ENCODE measurements around the gene CBLB. TPM values are rescaled to one million over a fixed set of nuclear protein-coding genes. Genes with fewer than 3 reads are reported as not detected.

CBLB gene
- total and polyA plus RNA-seq, 9 of the 15 experiments (the other 6 are each of a cell fraction or from before 2014, with no cell fraction given) = 1.8 to 8.1 (median 5.3) TPM

- TF ChIP-seq SMAD2 (IDR thresholded peaks at IDR 0.05; ENCODE audit: low read depth, low read length) (no peak), PHTF2 (CRISPR knock-in tag; IDR thresholded peaks at IDR 0.05) (no peak), CSDE1 (IDR thresholded peaks at IDR 0.05) (no peak), TAF7 (tag; IDR thresholded peaks at IDR 0.05) (no peak), LCOR (CRISPR knock-in tag; IDR thresholded peaks at IDR 0.05) (peak; percentile 78; the same call in 1 of the 2 replicates), PREB (CRISPR knock-in tag; IDR thresholded peaks at IDR 0.05) (no peak), RNF2 (IDR thresholded peaks at IDR 0.05) (peak; percentile 78; the same call in 1 of the 2 replicates), TRIM28 (IDR thresholded peaks at IDR 0.05) (no peak), SRSF1 (IDR thresholded peaks at IDR 0.05; ENCODE audit: low read depth, low read length) (no peak), ZNF212 (CRISPR knock-in tag; IDR thresholded peaks at IDR 0.05) (no peak), ETV6 (IDR thresholded peaks at IDR 0.05; ENCODE audit: borderline replicate concordance in 1 of 2, low read depth in 2 of 2, low read length in 1 of 2) (no peak), ETV6 (CRISPR knock-in tag; IDR thresholded peaks at IDR 0.05; ENCODE audit: borderline replicate concordance) (no peak), KAT7 (CRISPR knock-in tag; IDR thresholded peaks at IDR 0.05; ENCODE audit: borderline replicate concordance) (no peak), NR3C1 (CRISPR knock-in tag; IDR thresholded peaks at IDR 0.05) (no peak), CHD4 (IDR thresholded peaks at IDR 0.05; ENCODE audit: insufficient read depth, insufficient replicate concordance, low read depth, low read length, poor library complexity, severe bottlenecking) (no peak), ERF (CRISPR knock-in tag; IDR thresholded peaks at IDR 0.05) (peak; percentile 61; the same call in 1 of the 2 replicates), NFIX (CRISPR knock-in tag; IDR thresholded peaks at IDR 0.05; ENCODE audit: low read depth) (no peak), ZNF444 (CRISPR knock-in tag; IDR thresholded peaks at IDR 0.05) (no peak), MIER1 (IDR thresholded peaks at IDR 0.05; ENCODE audit: low read depth) (no peak), SMC3 (conservative IDR thresholded peaks at IDR 0.05; ENCODE audit: insufficient read depth, low read depth, low read length) (no peak), ZNF232 (CRISPR knock-in tag; IDR thresholded peaks at IDR 0.05) (no peak), CGGBP1 (CRISPR knock-in tag; IDR thresholded peaks at IDR 0.05) (no peak)
Observed at GRCh38 chr3:105614288-105615030, 254.4 kb downstream of the CBLB start (continued).

All from K562 (cell line).